Measurements from ENCODE around the gene MFSD2B. TPM values are rescaled to one million over a fixed set of nuclear protein-coding genes. Genes with fewer than 3 reads are reported as not detected.

MFSD2B gene
- total RNA-seq, 6 experiments from 2014 or later: 0.07 to 0.62 (median 0.22) TPM; not detected in 3

GRCh38 chr2:23992931-23993330 lies 17.0 kb upstream of the MFSD2B start:
- Histone ChIP-seq H3K27me3 (no peaks in the 10 kb centered on the region), H3K4me1 (no peaks in the 10 kb centered on the region), H3K4me3 (no peak overlapping the region), H3K27ac (no peak overlapping the region), H3K9me3 (no peaks in the 10 kb centered on the region), H3K36me3 (no peaks in the 10 kb centered on the region)
- DNase-seq (no peak), ATAC-seq (no peak)
- intact Hi-C loops (cut with DNase I): no loop called here
- TF ChIP-seq CTCF (IDR thresholded peaks at IDR 0.05): no peak
- no peak for TF ChIP-seq POLR2A (IDR thresholded peaks at IDR 0.05)
- 50% methylated on average over 1 of the region's 1 CpG for WGBS (ENCODE audit: insufficient coverage, low coverage, low lambda C conversion rate, missing lambda C conversion rate)

- intact Hi-C loops (cut with DNase I): no loop called here
- Histone ChIP-seq H3K9me3 (no peaks in the 10 kb centered on the region), H3K4me3 (no peak overlapping the region), H3K27me3 (no peaks in the 10 kb centered on the region), H3K27ac (no peak overlapping the region), H3K4me1 (no peaks in the 10 kb centered on the region), H3K36me3 (no peaks in the 10 kb centered on the region)
- TF ChIP-seq POLR2A (IDR thresholded peaks at IDR 0.05) (no peak), CTCF (IDR thresholded peaks at IDR 0.05) (no peak)
- ATAC-seq: no peak
- WGBS (ENCODE audit: insufficient coverage, low coverage, low lambda C conversion rate, missing lambda C conversion rate): 97% methylated on average over 8 of the region's 8 CpGs
- DNase-seq: no peak
Measured at GRCh38 chr2:23993736-23994269, 16.1 kb upstream of the MFSD2B start.

- H3K27ac ChIP-seq: no peak overlapping the region
- H3K4me3 ChIP-seq: no peak overlapping the region
- DNase-seq (no peak), ATAC-seq (no peak)
- no peak for TF ChIP-seq POLR2A (IDR thresholded peaks at IDR 0.05)
- no peaks in the 10 kb centered on the region for H3K9me3 ChIP-seq
- no peaks in the 10 kb centered on the region for H3K4me1 ChIP-seq
- intact Hi-C loops (cut with DNase I): no loop called here
- peaks cover 0 to 3% (median 0%) of the 10 kb centered on the region in 4 donors for H3K36me3 ChIP-seq
- H3K27me3 ChIP-seq: no peaks in the 10 kb centered on the region
- 67% methylated on average over 1 of the region's 1 CpG for WGBS (ENCODE audit: insufficient coverage, low coverage, low lambda C conversion rate, missing lambda C conversion rate)
Measured at GRCh38 chr2:23994567-23994966, 15.3 kb upstream of the MFSD2B start.

- DNase-seq (no peak), ATAC-seq (no peak)
- intact Hi-C loops (cut with DNase I): no loop called here
- no peak overlapping the region for H3K27ac ChIP-seq
- H3K4me3 ChIP-seq: no peak overlapping the region
- no peaks in the 10 kb centered on the region for H3K9me3 ChIP-seq
- H3K4me1 ChIP-seq: peaks cover 0 to 11% (median 0%) of the 10 kb centered on the region in 4 donors
- H3K27me3 ChIP-seq: no peaks in the 10 kb centered on the region
- no peak for TF ChIP-seq POLR2A (IDR thresholded peaks at IDR 0.05)
- no peak for TF ChIP-seq CTCF (IDR thresholded peaks at IDR 0.05)
- H3K36me3 ChIP-seq: no peaks in the 10 kb centered on the region
Measured at GRCh38 chr2:24007693-24008092, 2.2 kb upstream of the MFSD2B start.

- no peak for DNase-seq
- Histone ChIP-seq H3K4me3 (no peak overlapping the region), H3K27ac (no peak overlapping the region), H3K36me3 (no peaks in the 10 kb centered on the region), H3K4me1 (peaks cover 0 to 11% (median 0%) of the 10 kb centered on the region in 4 donors), H3K9me3 (no peaks in the 10 kb centered on the region), H3K27me3 (no peaks in the 10 kb centered on the region)
- TF ChIP-seq POLR2A (IDR thresholded peaks at IDR 0.05) (no peak), CTCF (IDR thresholded peaks at IDR 0.05) (no peak)
- 72% methylated on average over 13 of the region's 13 CpGs for WGBS (ENCODE audit: insufficient coverage, low coverage, low lambda C conversion rate, missing lambda C conversion rate)
- intact Hi-C loops (cut with DNase I): no loop called here
- ATAC-seq: peak in 1 of 4 donors; percentile 17
Measured at GRCh38 chr2:24008672-24009366, 1.1 kb upstream of the MFSD2B start.

Measured in right lobe of liver (tissue), 6 donors.